Activated naive CD4-positive, alpha-beta T cell treated with anti-CD3 and anti-CD28 coated beads for 36 hours (primary cell): Measurements from ENCODE around the gene RSPH10B. TPM values are rescaled to one million over a fixed set of nuclear protein-coding genes. Genes with fewer than 3 reads are reported as not detected.

Experiments used
- total RNA-seq, 2 experiments: library from RNA; stranded (reverse); gene quantifications; one replicate each; pipeline ENCODE4 v1.2.3, GENCODE V29; 2021

Gene RSPH10B
- total RNA-seq, 2 experiments from 2014 or later, result not detected

Other genes starting within 250 kb of the RSPH10B start
- 10 to 100 TPM; 32.0 to 32.5 TPM for gene RNF216, start 189.0 kb downstream of the RSPH10B start, total RNA-seq
- not detected for gene OCM, start 89.9 kb downstream of the RSPH10B start, total RNA-seq
- gene CCZ1, start 72.0 kb downstream of the RSPH10B start, total RNA-seq, result 10 to 100 TPM; 87.2 to 95.6 TPM
- gene PMS2, start 38.4 kb upstream of the RSPH10B start, total RNA-seq, result 10 to 100 TPM; 19.4 to 19.8 TPM
- 10 to 100 TPM; 30.8 to 32.2 TPM for gene AIMP2, start 38.6 kb upstream of the RSPH10B start, total RNA-seq
- not detected for gene ANKRD61, start 60.7 kb upstream of the RSPH10B start, total RNA-seq
- gene EIF2AK1, start 88.5 kb upstream of the RSPH10B start, total RNA-seq, result 100 to 1,000 TPM; 119 to 124 TPM
- 1 to 10 TPM; 6.0 to 6.9 TPM for gene USP42, start 134.3 kb upstream of the RSPH10B start, total RNA-seq